GM12891 (cell line): Measurements from ENCODE around the gene VPS52.

Experiments used
- PAX5 ChIP-seq: IDR thresholded peaks from 2 replicates; pipeline ENCODE4 v1.6.1; 2011; ENCODE audit warnings: low read length, moderate library complexity, mild to moderate bottlenecking; ENCODE audit not compliant: insufficient read depth, severe bottlenecking
- POLR2A ChIP-seq: IDR thresholded peaks from 2 replicates; pipeline ENCODE4 v1.6.1; 2011; ENCODE audit warnings: low read depth, low read length, control low read depth
- POLR2AphosphoS5 ChIP-seq: IDR thresholded peaks from 2 replicates; pipeline ENCODE4 v1.6.1; 2011; ENCODE audit warnings: low read depth, low read length, control low read depth
- POU2F2 ChIP-seq: IDR thresholded peaks from 2 replicates; pipeline ENCODE4 v1.6.1; 2011; ENCODE audit warnings: low read depth, mild to moderate bottlenecking, control low read depth, low read length, moderate library complexity
- SPI1 ChIP-seq: IDR thresholded peaks from 2 replicates; pipeline ENCODE4 v1.6.1; 2011; ENCODE audit warnings: low read depth, low read length, control low read depth
- TAF1 ChIP-seq: IDR thresholded peaks from 2 replicates; pipeline ENCODE4 v1.6.1; 2011; ENCODE audit warnings: low read depth, low read length, control low read depth

GRCh38 chr6:33201935-33202334 is 69.7 kb downstream of the VPS52 start:
- TF ChIP-seq POLR2A (no peak), TAF1 (no peak), POLR2AphosphoS5 (no peak), SPI1 (no peak), PAX5 (no peak), POU2F2 (no peak)
